ENCODE data around the gene BICC1.

The BICC1 gene

DNA sequence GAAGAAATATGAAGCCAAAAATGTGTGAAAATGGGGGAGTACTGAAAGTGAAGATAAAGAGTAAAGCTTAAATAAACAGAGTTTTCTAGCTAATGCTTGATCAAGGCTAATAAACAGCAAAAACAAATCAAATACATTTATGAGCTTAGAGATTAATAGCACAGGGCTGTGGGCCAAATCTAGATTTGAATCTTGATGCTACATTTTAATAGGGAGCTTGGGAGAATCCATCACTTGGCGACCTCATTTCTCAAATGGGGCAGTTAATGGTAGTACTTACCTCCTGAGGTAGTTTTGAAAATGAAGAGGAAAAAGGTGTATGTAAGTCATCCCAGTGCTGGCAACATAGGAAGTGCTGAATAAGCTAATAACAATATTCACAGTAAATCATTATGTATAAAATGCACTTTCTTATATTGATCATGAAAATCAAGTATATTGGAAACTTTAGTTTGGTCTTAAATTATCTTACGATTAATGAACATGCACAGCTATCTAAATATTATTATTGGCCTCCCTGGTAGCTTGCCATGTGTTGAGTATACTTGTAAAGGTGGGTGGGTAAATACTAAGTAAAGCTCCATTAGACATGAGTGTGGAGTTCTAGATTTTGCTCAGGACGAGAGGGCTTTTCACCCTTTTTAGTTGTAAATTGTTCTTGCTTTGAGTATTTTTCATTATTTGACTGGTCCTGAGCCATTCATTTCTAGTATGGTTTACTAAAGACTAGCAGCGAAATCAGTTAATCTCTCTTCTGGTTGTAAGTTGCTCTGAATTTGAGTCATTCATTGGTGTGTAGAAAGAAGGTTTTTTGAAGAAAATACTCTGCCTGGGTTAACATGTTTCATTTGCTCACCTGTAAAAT, 5.1 kb downstream of the BICC1 start:
- no peaks in the 10 kb centered on the region for H3K4me1 ChIP-seq (ENCODE audit: control insufficient read depth, low read depth, low read length)
- H3K36me3 ChIP-seq (ENCODE audit: control insufficient read depth, low read depth, low read length) = no peaks in the 10 kb centered on the region
- H3K9ac ChIP-seq (ENCODE audit: low read length) = no peak overlapping the region
- H3K27ac ChIP-seq (ENCODE audit: low read length) = no peak overlapping the region
- peaks cover 27% of the 10 kb centered on the region for H3K27me3 ChIP-seq (ENCODE audit: control insufficient read depth, insufficient read depth, low read length)
- no peaks in the 10 kb centered on the region for H3K9me3 ChIP-seq (ENCODE audit: control insufficient read depth, low read depth, low read length)
- no peak overlapping the region for H3K4me3 ChIP-seq (ENCODE audit: low read length)

DNA sequence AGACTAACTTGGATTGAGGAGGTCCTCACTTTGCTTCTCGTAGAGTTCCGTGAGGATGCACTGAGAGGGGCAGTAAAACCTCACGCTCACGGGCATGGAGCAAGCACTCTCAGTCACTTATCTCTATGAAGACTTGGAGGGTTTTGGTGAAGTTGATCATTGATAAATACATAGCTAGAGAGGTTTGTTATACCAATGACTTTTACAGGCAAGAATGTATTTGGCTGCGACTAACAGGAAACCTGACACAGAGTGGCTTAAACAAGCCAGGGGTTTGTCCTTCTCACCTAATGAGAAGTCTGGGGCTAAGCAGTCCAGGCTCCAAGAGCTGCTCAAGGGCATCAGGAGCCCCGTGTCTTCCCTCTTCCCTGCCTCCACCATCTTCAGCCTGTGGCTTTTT, 6.1 kb downstream of the BICC1 start:
- Histone ChIP-seq H3K4me3 (ENCODE audit: low read length) (no peak overlapping the region), H3K4me1 (ENCODE audit: control insufficient read depth, low read depth, low read length) (no peaks in the 10 kb centered on the region), H3K27ac (ENCODE audit: low read length) (no peak overlapping the region), H3K27me3 (ENCODE audit: control insufficient read depth, insufficient read depth, low read length) (peaks cover 18% of the 10 kb centered on the region), H3K36me3 (ENCODE audit: control insufficient read depth, low read depth, low read length) (no peaks in the 10 kb centered on the region), H3K9ac (ENCODE audit: low read length) (no peak overlapping the region), H3K9me3 (ENCODE audit: control insufficient read depth, low read depth, low read length) (no peaks in the 10 kb centered on the region)

DNA sequence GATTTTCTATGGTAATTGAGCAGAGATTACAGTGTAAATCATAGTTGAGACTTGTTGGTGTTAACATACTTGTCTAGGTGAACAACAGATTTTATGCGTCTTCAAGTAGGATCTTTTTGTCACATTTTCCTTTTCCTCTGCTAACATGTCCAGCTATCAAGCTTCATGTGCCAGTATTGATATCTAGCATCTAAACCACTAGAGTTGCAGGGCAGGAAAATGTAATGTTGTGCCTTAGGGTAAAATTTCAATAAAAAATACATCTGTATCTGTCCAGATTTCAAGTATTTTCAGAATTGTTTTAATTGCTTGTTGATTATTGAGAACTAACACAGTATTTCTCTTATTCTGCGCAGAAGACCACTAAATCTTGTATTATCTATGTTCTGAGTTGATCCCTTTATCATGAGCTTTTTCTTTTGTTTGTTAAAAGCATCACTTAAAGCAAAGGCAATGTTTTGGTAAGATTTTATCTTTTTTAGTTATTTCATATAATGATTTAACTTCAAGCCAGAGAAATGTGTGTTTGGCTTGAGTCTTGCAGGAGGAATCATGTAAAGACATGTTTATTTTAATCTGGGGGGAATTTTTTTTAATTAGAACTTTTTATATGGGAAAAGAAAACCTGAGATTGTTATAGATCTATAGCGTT, 16.5 kb downstream of the BICC1 start:
- Histone ChIP-seq H3K9ac (ENCODE audit: low read length) (no peak overlapping the region), H3K27me3 (ENCODE audit: control insufficient read depth, insufficient read depth, low read length) (no peaks in the 10 kb centered on the region), H3K9me3 (ENCODE audit: control insufficient read depth, low read depth, low read length) (no peaks in the 10 kb centered on the region), H3K4me1 (ENCODE audit: control insufficient read depth, low read depth, low read length) (peaks cover 4% of the 10 kb centered on the region), H3K27ac (ENCODE audit: low read length) (no peak overlapping the region), H3K36me3 (ENCODE audit: control insufficient read depth, low read depth, low read length) (no peaks in the 10 kb centered on the region), H3K4me3 (ENCODE audit: low read length) (no peak overlapping the region)

DNA sequence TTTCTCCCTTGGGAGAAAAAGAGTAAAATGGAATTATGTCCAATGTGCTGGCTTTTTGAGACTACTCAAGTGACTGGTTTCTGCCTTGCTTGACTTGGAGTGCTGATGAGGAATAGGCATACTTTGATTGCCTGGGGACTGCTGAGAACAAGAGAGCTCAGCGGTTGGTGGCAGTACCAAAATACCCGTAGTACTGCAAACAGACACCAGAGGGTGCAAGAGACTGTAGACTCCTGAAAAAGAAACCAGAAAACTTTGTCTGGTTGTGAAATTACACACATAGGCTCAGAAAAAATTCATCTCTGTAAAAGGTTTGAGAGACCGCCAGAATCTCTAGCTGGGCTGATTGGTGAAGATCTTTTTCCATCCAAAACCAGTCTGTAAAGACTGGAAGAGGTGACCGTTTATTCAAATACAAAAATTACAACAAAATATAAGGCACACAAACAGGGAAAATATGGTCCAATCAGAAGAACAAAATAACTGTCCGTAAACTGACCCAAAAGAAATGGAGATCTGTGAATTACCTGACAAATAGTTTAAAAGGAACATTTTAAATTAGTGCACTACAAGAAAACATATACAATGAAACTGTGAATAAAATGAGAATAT, 18.5 kb downstream of the BICC1 start:
- no peak overlapping the region for H3K9ac ChIP-seq (ENCODE audit: low read length)
- no peaks in the 10 kb centered on the region for H3K27me3 ChIP-seq (ENCODE audit: control insufficient read depth, insufficient read depth, low read length)
- no peaks in the 10 kb centered on the region for H3K9me3 ChIP-seq (ENCODE audit: control insufficient read depth, low read depth, low read length)
- no peak overlapping the region for H3K27ac ChIP-seq (ENCODE audit: low read length)
- H3K36me3 ChIP-seq (ENCODE audit: control insufficient read depth, low read depth, low read length) = no peaks in the 10 kb centered on the region
- H3K4me1 ChIP-seq (ENCODE audit: control insufficient read depth, low read depth, low read length) = peaks cover 4% of the 10 kb centered on the region
- H3K4me3 ChIP-seq (ENCODE audit: low read length) = no peak overlapping the region

DNA sequence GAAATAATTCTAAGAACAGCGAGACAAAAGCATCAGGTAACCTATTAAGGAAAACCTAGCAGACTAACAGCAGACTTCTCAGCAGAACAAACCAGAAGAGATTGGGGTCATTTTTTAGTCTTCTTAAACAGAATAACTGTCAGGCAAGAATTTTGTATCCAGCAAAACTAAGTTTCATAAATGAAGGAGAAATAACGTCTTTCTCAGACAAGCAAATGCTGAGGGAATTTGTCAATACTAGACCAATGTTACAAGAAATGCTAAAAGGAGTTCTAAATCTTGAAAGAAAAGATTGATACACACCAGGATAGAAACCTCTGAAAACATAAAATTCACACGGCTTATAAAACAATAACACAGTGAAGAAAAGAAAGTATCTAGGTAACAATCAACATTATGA, 22.6 kb downstream of the BICC1 start:
- Histone ChIP-seq H3K4me3 (ENCODE audit: low read length) (no peak overlapping the region), H3K27me3 (ENCODE audit: control insufficient read depth, insufficient read depth, low read length) (no peaks in the 10 kb centered on the region), H3K36me3 (ENCODE audit: control insufficient read depth, low read depth, low read length) (no peaks in the 10 kb centered on the region), H3K9me3 (ENCODE audit: control insufficient read depth, low read depth, low read length) (no peaks in the 10 kb centered on the region), H3K9ac (ENCODE audit: low read length) (no peak overlapping the region), H3K4me1 (ENCODE audit: control insufficient read depth, low read depth, low read length) (peaks cover 4% of the 10 kb centered on the region), H3K27ac (ENCODE audit: low read length) (no peak overlapping the region)

DNA sequence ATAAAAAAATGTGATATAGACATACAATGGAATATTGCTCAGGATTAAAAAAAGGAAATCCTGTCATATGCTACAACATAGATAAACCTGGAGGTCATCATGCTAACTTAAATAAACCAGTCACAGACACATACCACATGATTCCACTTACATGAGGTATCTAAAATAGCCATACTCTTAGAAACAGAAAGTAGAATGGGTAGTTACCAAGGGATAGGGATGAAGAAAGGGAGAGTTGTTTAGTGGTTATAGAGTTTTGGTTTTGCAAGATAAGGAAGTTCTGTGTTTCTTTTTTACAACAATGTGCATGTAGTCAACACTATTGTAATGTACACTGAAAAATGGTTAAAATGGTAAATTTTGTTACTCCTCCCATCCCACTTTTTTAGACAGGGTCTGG, 30.5 kb downstream of the BICC1 start:
- no peak overlapping the region for H3K4me3 ChIP-seq (ENCODE audit: low read length)
- no peaks in the 10 kb centered on the region for H3K4me1 ChIP-seq (ENCODE audit: control insufficient read depth, low read depth, low read length)
- H3K27me3 ChIP-seq (ENCODE audit: control insufficient read depth, insufficient read depth, low read length) = no peaks in the 10 kb centered on the region
- no peaks in the 10 kb centered on the region for H3K36me3 ChIP-seq (ENCODE audit: control insufficient read depth, low read depth, low read length)
- no peak overlapping the region for H3K27ac ChIP-seq (ENCODE audit: low read length)
- H3K9me3 ChIP-seq (ENCODE audit: control insufficient read depth, low read depth, low read length) = no peaks in the 10 kb centered on the region
- H3K9ac ChIP-seq (ENCODE audit: low read length) = no peak overlapping the region

DNA sequence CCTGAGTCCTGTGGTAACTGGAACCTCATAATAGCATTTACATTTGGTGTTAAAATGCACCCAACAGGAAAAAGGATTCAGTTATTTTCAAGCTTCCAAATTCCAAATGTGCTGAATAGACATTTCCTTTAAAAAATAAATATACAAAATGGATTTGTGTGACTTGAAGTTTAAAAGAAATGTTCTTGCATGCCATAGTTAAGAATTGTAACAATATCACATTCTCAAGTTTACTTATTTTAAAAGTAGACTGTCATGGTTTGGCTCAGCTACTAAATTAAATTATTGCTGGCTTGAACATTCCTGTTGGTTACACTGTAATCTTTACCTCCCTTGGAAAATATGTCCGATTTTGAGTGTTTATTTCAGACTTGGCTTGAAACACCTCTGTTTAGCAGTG, 31.5 kb downstream of the BICC1 start:
- H3K9ac ChIP-seq (ENCODE audit: low read length) = no peak overlapping the region
- no peaks in the 10 kb centered on the region for H3K36me3 ChIP-seq (ENCODE audit: control insufficient read depth, low read depth, low read length)
- no peaks in the 10 kb centered on the region for H3K27me3 ChIP-seq (ENCODE audit: control insufficient read depth, insufficient read depth, low read length)
- H3K4me1 ChIP-seq (ENCODE audit: control insufficient read depth, low read depth, low read length) = no peaks in the 10 kb centered on the region
- H3K9me3 ChIP-seq (ENCODE audit: control insufficient read depth, low read depth, low read length) = no peaks in the 10 kb centered on the region
- no peak overlapping the region for H3K27ac ChIP-seq (ENCODE audit: low read length)
- H3K4me3 ChIP-seq (ENCODE audit: low read length) = no peak overlapping the region

DNA sequence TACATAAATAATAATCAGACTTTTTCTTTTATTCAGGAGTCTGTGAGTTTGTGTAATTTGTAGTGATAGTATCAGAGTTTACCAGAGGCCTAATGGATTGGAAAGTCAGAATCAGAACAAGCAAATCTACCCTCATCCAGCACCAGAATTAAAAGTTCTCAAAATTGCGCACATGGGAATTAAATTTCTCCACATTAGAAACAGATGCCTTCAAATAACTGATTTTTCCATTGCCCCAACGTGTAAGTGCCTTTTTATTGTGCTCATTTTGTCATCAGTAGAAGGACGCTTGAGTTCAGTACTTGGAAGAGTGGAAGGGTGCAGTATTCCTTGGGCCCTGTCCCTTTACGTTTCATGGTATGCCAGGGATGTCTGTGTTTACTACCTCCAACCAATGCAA, 32.8 kb downstream of the BICC1 start:
- Histone ChIP-seq H3K27ac (ENCODE audit: low read length) (no peak overlapping the region), H3K27me3 (ENCODE audit: control insufficient read depth, insufficient read depth, low read length) (no peaks in the 10 kb centered on the region), H3K4me3 (ENCODE audit: low read length) (no peak overlapping the region), H3K36me3 (ENCODE audit: control insufficient read depth, low read depth, low read length) (no peaks in the 10 kb centered on the region), H3K9me3 (ENCODE audit: control insufficient read depth, low read depth, low read length) (no peaks in the 10 kb centered on the region), H3K9ac (ENCODE audit: low read length) (no peak overlapping the region), H3K4me1 (ENCODE audit: control insufficient read depth, low read depth, low read length) (no peaks in the 10 kb centered on the region)

DNA sequence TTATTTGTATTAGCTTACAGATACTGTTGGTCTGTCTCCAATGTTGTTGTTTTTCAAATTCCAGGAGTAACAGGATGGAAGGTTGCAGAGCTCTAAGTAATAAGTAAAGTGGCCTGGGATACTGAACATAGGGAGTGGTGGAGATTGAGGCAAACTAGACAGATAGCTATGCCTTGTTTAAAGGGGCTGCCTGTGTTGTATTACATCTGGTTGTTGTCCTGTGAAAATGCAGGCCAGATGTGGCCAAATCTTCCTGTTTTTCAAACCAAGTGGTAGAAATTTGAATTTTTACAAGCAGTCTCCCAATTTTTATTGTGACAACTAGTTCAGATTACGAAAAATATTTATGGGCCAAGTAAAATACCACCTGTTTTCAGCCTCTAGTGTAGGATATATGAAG, 33.5 kb downstream of the BICC1 start:
- no peak overlapping the region for H3K9ac ChIP-seq (ENCODE audit: low read length)
- H3K27me3 ChIP-seq (ENCODE audit: control insufficient read depth, insufficient read depth, low read length) = no peaks in the 10 kb centered on the region
- H3K4me3 ChIP-seq (ENCODE audit: low read length) = no peak overlapping the region
- H3K9me3 ChIP-seq (ENCODE audit: control insufficient read depth, low read depth, low read length) = no peaks in the 10 kb centered on the region
- H3K27ac ChIP-seq (ENCODE audit: low read length) = no peak overlapping the region
- H3K36me3 ChIP-seq (ENCODE audit: control insufficient read depth, low read depth, low read length) = no peaks in the 10 kb centered on the region
- H3K4me1 ChIP-seq (ENCODE audit: control insufficient read depth, low read depth, low read length) = no peaks in the 10 kb centered on the region

DNA sequence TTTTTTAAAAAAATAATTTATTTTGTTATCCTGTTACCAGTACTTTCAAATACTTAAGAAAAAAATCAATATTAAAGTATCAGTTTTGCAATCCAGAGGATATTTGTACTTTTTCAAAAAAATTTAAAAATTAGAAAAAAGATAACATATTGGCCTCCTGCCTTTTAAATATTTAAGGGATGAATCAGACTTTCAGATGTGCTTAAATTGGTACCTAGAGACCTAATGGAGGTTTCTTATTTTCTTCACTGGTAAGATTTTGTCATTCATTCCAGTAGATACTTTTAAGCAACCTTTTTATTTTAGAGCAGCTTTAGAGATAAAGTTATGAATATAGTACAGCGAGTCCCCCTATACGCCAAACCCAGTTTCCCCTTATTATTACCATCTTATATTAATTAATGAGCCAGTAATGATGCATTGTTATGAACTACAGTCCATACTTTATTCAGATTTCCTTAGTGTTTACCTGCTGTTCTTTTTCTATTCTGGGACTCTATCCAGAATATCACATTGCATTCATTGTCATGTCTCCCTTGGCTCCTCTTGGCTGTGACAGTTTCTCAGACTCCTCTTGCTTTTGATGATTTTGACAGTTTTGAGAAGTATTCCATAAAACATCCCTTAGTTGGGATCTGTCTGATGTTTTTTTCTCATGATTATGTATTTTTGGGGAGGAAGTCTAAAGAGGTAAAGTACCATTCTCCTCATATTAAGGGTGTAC, 34.2 kb downstream of the BICC1 start:
- no peaks in the 10 kb centered on the region for H3K4me1 ChIP-seq (ENCODE audit: control insufficient read depth, low read depth, low read length)
- no peak overlapping the region for H3K4me3 ChIP-seq (ENCODE audit: low read length)
- H3K36me3 ChIP-seq (ENCODE audit: control insufficient read depth, low read depth, low read length) = no peaks in the 10 kb centered on the region
- H3K27ac ChIP-seq (ENCODE audit: low read length) = no peak overlapping the region
- no peaks in the 10 kb centered on the region for H3K9me3 ChIP-seq (ENCODE audit: control insufficient read depth, low read depth, low read length)
- no peak overlapping the region for H3K9ac ChIP-seq (ENCODE audit: low read length)
- no peaks in the 10 kb centered on the region for H3K27me3 ChIP-seq (ENCODE audit: control insufficient read depth, insufficient read depth, low read length)

DNA sequence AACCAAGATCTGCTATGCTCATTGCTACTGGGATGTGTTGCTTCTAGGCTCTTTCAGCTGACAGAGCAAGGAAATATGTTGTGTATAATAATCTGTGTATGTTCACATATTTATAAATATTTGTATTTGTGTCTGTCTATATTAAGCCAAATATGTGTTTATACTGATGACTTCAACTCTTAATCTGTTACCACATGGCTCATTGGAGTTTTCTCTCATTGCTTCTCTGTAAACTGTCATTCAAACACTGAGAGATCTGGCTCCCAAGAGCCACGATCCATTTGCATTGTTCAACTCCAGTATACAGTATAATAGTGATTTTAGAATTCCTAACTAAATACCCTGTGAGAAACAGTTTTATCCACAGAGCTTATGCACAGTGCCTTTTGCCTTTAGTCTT, 35.3 kb downstream of the BICC1 start:
- H3K27me3 ChIP-seq (ENCODE audit: control insufficient read depth, insufficient read depth, low read length) = no peaks in the 10 kb centered on the region
- no peak overlapping the region for H3K9ac ChIP-seq (ENCODE audit: low read length)
- no peaks in the 10 kb centered on the region for H3K9me3 ChIP-seq (ENCODE audit: control insufficient read depth, low read depth, low read length)
- no peaks in the 10 kb centered on the region for H3K36me3 ChIP-seq (ENCODE audit: control insufficient read depth, low read depth, low read length)
- no peaks in the 10 kb centered on the region for H3K4me1 ChIP-seq (ENCODE audit: control insufficient read depth, low read depth, low read length)
- no peak overlapping the region for H3K27ac ChIP-seq (ENCODE audit: low read length)
- H3K4me3 ChIP-seq (ENCODE audit: low read length) = no peak overlapping the region
